ENCODE measurements around the gene TENM4.

The TENM4 gene

DNA sequence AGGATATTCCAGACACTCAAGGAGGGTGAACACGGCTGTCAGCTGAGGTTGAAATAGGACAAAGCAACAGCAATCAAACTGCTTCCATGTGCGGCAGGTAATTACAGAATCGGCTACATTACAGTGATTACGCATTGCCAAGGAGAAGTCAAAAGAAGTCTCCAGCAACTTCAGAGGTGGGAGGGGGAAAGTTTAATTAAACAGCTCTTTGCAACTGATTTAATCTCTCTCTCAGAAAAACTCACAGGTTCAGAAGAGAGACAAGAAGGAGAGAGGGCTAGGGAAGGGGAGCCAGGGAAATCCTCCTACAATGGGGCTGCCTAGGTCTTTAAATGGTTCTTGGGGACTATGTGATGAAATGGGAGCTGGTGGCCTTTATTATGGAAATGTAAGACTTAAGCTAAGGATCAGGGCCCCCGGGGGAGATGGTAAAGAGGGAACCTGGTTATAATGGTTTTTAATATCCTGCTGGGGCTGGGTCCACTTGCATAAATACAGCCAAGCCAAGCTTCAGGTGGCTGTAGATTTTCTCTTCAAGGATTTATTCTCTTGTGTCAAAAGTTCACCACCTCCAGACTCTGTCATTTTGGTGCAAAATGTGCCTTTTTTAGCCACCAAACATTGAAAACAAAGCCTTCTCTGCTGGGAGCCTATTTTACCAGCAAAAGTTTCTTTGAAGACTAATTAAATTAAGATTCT, 511.5 kb downstream of the TENM4 start:
- Histone ChIP-seq H3K27ac (no peak overlapping the region), H3K27me3 (replicated peaks) (no peaks in the 10 kb centered on the region), H3K36me3 (replicated peaks) (no peaks in the 10 kb centered on the region), H3K4me3 (ENCODE audit: low read depth, low read length) (no peak overlapping the region)
- DNase-seq: no peak
- TF ChIP-seq CTCF (IDR thresholded peaks at IDR 0.05; ENCODE audit: low read depth, low read length, missing control alignments): no peak
- in situ Hi-C loops (cut with HindIII; ENCODE audit: low pct_ligation_motif_present, low sequenced_read_pairs): no loop called here

DNA sequence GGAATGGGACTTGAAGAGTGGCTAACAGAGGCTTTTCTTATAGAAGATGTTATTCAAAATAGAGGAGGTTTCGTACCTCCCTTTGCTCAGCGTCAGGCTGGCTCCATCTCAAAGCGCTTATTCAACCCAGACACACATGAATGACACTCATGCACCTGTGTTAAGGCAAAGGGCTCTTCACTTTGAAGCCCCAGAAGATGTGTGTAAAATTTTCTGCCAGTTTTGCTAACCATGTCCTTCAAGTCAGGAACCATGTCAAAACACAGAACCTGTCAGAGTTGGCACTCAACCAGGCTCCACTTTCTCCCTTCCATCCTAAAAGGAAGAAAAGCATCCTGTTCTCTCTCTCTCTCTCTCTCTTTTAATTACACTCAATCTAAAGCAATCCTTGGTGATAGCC, 513.3 kb downstream of the TENM4 start:
- in situ Hi-C loops (cut with HindIII; ENCODE audit: low pct_ligation_motif_present, low sequenced_read_pairs): no loop called here
- TF ChIP-seq CTCF (IDR thresholded peaks at IDR 0.05; ENCODE audit: low read depth, low read length, missing control alignments): no peak
- H3K27ac ChIP-seq: no peak overlapping the region
- H3K36me3 ChIP-seq (replicated peaks): no peaks in the 10 kb centered on the region
- H3K4me3 ChIP-seq (ENCODE audit: low read depth, low read length): no peak overlapping the region
- no peak for DNase-seq
- H3K27me3 ChIP-seq (replicated peaks): no peaks in the 10 kb centered on the region

DNA sequence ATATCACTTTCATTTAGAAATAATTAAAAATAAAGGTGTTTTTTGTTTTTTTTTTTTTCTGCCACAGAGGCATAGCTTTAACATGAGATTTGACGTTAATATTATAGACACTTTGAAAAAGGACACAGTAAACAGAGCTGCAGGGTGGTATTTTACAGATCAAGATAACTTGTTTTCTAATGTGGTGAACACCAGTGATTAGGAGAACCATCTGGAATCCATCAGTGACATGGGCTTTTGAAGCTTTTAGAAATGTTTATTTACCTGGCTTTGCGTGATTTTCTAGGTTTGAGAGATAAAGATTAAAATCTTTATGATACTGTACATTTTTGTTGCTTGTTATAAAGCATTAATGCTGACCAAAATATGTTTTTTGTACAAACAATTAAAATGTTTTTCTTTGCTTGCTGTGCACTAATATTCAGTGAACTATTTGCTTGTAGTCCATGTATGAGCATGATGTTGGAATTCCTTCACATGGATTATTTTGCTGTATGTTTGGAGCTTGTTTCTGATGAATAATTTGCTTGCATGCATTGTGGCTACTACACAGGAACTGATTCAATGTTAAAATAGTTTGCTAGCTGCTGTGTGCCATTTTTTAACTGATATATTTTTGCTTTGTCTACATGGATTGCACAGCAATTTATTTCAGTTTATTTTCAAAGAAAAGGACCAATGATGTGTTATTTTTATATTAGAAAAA, 514.0 kb downstream of the TENM4 start:
- no peak overlapping the region for H3K4me3 ChIP-seq (ENCODE audit: low read depth, low read length)
- no peaks in the 10 kb centered on the region for H3K36me3 ChIP-seq (replicated peaks)
- no peaks in the 10 kb centered on the region for H3K27me3 ChIP-seq (replicated peaks)
- no peak overlapping the region for H3K27ac ChIP-seq
- in situ Hi-C loops (cut with HindIII; ENCODE audit: low pct_ligation_motif_present, low sequenced_read_pairs): no loop called here
- no peak for DNase-seq
- TF ChIP-seq CTCF (IDR thresholded peaks at IDR 0.05; ENCODE audit: low read depth, low read length, missing control alignments): no peak

GRCh38 chr11:78925387-78925786, 515.4 kb downstream of the TENM4 start:
- no peaks in the 10 kb centered on the region for H3K36me3 ChIP-seq (replicated peaks)
- TF ChIP-seq CTCF (IDR thresholded peaks at IDR 0.05; ENCODE audit: low read depth, low read length, missing control alignments): no peak
- in situ Hi-C loops (cut with HindIII; ENCODE audit: low pct_ligation_motif_present, low sequenced_read_pairs): no loop called here
- H3K27me3 ChIP-seq (replicated peaks): no peaks in the 10 kb centered on the region
- no peak for DNase-seq
- no peak overlapping the region for H3K27ac ChIP-seq
- H3K4me3 ChIP-seq (ENCODE audit: low read depth, low read length): no peak overlapping the region

- DNase-seq: no peak
- no peak overlapping the region for H3K4me3 ChIP-seq (ENCODE audit: low read depth, low read length)
- H3K27ac ChIP-seq: no peak overlapping the region
- no peaks in the 10 kb centered on the region for H3K36me3 ChIP-seq (replicated peaks)
- TF ChIP-seq CTCF (IDR thresholded peaks at IDR 0.05; ENCODE audit: low read depth, low read length, missing control alignments): no peak
- H3K27me3 ChIP-seq (replicated peaks): no peaks in the 10 kb centered on the region
- in situ Hi-C loops (cut with HindIII; ENCODE audit: low pct_ligation_motif_present, low sequenced_read_pairs): no loop called here
These were observed 517.8 kb downstream of the TENM4 start for GRCh38 chr11:78922859-78923625.

Data from brain microvascular endothelial cell (primary cell).